GM04503 (cell line): ENCODE results near the gene PDCD1.
A peak's percentile ranks its signal among the peaks of the same experiment; 100 is the strongest.
"Not testable (repeated sequence)": the region's sequence is repeated elsewhere in the genome, so short reads cannot be mapped to it uniquely, and the experiment has no call there.

Experiments used
- DNase-seq: peaks from one replicate; pipeline ENCODE4 v3.0.0-alpha.2; 2012; ENCODE audit warnings: low read depth

PDCD1 gene

DNA sequence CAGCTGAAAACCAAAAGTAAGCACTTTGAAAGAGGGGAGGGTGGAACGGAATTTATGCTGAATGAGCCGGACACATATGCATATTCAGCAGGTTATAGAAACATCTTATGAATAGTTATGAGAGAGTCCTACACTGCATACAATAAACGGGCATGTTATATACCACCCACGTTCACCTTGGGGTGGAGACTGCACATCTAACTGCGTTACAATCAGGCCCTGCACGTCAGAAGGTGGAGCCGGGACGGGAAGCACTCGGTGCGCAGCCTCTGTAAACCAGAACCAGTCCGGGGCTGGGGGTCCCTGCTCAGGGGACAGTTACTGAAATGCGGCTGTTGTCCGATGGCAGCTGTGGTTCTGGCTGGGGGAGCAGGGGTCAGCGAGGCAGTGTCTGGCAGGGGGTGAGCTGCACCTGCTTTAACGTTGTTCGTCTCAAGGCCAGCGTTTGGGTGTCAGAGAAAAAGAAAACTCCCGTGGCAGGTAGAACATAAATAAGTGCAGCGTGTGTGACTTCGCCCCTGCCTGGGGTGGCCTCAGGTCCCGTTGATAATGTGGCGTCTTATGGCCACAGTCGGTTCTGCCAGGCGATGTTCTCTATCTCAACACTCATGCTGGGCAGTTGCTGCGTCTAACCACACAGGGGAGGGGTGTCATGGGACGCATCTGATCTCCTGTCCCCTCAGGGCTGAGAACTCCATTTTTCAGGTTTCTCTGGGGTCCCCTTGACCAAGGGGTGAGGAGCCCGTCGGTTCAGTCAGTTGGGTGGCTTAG is 24.8 kb downstream of the PDCD1 start:
- DNase-seq: not testable (repeated sequence)

DNA sequence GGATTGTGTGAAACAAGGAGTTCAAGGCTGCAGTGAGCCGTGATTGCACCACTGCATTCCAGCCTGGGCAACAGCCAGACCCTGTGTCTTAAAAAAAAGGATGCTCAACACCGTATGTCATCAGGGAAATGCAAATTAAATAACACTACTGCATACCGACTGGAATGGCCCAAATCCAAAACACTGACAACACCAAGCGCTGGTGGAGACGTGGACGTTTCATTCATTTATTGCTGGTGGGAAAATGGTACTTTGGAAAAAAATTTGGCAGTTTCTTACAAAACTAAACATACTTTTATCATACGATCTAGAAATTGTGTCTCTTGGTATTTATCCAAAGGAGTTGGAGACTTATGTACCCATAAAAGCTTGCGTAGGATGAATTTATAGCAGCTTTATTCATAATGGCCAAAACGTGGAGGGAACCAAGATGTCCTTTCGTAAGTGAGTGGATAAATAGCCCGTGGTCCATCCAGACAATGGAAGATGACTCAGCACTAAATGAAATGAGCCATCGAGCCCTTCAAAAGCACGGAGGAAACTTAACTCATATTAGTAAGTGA is 25.5 kb downstream of the PDCD1 start:
- DNase-seq: peak; percentile 40

DNA sequence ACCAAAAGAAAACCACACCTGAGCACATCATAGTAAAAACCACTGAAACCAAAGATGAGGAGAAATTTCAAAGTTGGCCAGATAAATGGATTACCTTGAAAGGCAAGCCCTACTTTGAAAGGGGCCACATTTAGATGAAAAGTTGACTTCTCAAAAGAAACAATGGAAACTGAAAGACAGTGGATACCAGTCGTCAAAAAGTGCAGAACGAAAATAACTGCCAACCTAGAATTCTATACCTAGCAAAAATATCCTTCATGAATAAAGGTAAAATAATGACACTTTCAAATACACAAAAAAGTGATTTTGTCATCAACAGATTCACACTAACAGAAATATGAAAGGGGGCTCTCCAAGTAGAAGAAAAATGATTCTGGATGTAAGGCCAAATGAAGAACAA is 31.3 kb downstream of the PDCD1 start:
- no peak for DNase-seq

DNA sequence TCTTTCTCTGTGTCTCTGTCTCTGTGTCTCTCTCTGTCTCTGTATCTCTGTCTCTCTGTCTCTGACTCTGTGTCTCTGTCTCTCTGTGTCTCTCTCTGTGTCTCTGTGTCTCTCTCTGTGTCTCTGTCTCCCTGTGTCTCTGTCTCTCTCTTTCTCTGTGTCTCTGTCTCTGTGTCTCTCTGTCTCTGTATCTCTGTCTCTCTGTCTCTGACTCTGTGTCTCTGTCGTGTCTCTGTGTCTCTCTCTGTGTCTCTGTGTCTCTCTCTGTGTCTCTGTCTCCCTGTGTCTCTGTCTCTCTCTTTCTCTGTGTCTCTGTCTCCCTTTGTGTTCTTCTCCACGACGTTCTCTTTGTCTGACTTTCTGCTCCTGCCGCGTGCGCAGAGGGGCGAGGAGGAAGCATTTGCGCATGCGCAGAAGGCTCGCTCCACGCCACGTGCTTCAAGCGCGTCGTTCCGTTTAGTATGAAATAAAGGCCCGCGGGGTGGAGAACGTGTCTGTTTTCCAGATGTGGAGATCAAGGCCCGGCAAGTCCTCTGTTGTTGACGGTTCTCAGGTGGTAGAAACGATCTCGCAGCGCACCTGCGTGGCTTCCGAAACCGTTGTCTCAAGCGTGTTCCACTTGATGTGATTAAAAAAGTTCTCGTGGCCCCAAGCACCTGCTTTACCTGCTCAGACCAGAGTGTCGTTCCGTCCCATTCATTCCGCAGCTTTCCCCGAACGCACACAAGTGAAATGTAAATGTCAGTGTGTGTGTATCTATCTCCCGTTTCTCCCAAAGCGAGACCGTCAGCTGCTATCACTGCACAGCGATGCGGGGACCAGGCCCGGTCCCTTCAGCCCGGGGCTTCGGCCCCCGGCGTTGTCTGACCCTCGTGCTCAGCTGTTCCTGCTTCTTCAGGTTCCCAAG is 34.9 kb downstream of the PDCD1 start:
- not testable (repeated sequence) for DNase-seq

DNA sequence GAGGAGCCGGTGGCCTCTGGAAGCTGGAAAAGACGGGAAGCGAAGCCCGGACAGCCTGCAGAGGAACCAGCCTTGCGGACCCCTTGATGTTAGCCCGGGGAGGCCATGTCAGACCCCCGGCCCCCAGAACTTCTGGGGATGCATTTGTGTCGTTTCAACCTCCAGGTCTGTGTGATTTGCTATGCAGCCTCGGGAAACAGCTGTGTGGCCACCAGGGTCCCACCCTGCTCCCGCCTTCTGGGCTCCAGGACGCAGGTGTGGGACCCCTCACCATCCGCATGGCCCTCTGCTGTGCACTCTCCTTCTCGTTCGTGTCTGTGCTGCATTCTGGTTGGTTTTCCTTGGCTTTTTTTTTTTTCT is 36.5 kb downstream of the PDCD1 start:
- no peak for DNase-seq

DNA sequence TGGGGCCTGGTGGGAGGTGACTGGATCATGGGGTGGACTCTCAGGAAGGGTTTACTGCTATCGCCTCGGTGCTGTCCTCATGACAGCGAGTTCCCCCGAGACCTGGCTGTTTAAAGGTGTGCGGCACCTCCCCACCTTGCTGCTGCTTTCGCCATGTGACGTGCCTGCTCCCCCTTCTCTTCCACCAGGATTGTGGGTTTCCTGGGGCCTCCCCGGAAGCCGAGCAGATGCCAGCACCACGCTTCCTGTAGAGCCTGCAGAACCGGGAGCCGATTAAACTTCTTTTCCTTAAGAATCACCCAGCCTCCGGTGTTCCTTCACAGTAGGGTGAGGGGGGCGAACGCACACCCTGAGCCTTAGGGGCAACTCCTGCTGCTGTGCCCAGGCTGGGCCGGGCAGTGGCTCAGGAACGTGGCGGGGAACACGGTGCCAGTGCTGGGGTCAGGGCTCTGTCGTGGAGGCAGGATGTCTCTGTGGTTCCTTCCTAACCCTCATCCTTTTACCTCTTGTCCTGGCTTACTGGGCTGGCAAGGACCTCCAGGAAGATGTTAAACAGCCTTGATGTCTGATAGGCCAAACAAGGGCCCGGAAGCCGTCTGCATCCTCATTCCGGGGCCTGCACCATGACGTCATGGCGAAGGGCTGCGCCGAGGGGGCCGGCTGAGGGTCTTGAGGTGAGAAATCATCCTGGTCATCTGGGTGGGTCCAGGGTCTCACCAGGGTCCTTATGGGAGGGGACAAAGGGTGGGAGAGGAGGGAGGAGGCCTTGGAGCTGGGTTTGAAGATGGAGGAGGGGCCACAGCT is 37.0 kb downstream of the PDCD1 start:
- DNase-seq: no peak

DNA sequence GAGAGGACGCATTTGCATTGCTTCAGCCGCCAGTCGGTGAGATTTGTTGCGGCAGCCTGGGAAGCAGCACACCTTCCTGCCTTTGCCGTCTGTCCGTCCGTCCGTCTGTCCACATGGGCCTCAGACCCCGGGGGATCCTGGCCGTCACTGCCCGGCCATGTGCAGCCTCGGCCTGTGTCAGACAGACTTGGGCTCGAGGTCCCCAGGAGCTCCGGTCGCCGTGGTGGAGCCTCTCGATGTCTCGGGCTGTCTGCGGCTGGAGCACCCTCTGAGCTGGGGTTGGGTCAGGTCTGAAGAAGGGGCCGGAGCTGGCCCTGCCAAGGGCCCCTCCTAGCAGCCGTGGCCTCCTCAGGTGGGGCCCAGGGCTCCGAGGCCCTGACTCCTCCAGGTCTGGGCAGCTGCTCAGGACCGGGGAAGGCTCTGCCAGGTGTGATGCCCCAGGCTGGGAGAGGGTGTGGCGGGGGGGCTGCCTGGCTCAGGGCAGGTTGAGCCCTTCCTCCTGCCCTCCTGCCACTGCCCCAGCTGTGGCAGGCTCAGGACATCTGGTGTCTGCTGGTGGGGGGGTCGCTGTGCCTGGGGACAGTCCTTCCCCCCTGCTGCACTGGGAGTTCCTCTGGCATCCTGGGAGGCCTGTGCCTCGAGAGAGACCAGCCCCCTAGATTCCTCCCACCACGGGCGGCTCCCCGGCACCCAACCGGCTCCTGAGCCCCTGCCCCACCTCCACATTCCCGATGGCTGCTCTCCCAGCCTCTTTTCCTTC is 37.9 kb downstream of the PDCD1 start:
- no peak for DNase-seq

DNA sequence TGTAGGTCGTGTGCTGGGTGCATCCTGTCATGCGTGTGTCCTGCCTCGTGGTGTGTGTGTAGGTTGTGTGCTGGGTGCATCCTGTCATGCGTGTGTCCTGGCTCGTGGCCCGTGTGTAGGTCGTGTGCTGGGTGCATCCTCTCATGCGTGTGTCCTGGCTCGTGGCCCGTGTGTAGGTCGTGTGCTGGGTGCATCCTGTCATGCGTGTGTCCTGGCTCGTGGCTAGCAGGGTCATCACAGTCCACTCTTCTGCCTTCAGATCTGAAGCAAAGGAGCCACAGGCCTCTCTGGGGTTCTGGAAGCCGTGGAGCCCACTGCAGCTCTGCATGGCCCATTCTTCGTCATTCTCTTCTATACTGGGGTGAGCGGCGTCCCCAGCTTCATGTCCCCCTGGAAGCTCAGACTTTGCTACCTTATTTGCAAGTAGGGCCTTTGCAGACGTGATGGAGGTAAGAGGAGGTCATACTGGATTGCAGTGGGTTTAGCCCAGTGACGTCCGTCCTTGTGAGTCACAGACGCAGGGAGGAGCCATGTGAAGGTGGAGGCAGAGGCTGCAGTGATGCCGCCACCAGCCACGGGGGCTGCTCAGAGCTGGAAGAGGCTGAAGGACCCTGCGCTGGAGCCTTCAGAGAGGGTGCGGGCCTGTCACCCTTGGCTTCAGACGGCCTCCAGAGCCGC is 38.6 kb downstream of the PDCD1 start:
- not testable (repeated sequence) for DNase-seq

DNA sequence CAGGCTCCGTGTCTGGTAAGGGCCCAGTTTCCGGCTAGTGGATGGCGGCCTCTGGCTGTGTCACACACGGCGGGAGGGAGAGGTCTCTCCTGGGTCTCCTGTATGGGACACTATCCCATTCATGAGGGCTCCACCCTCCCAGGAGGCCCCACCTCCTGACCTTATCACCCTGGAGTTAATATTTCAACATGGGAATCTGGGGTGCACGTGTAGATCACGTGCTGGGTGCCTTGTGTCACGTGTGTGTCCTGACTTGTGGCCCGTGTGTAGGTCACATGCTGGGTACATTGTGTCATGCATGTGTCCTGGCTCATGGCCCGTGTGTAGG is 39.8 kb downstream of the PDCD1 start:
- DNase-seq: no peak

DNA sequence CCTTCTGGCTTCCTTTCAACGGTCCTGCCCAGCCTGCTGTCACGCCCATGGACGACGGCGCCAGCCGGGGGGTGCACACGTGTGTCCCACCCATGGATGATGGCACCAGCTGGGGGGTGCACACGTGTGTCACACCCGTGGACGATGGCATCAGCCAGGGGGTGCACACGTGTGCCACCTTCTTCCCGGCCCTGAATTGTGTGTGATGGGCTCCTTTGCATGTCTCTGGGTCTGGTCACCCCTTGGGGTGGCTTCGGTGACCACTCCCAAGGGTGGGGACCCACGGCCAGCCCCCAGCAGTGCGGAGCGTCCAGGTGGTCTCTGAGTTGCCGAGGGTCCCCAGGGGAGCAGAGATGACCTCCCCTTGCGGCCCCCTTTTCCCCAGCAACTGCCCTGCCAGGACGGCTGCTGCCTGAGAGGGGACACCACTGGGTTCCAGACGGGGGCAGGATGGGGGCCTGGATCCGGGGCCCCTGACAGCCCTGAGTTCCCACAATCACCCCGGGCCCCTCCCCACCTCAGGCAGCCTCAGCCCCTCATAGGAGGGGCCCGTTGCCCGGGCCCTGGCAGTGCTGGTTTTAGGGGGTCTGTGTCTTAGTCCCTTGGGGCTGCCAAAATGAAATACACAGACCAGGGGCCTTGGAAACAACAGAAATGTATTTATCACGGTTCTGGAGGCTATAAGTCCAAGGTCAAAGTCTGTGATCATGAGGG is 40.3 kb downstream of the PDCD1 start:
- DNase-seq: no peak

DNA sequence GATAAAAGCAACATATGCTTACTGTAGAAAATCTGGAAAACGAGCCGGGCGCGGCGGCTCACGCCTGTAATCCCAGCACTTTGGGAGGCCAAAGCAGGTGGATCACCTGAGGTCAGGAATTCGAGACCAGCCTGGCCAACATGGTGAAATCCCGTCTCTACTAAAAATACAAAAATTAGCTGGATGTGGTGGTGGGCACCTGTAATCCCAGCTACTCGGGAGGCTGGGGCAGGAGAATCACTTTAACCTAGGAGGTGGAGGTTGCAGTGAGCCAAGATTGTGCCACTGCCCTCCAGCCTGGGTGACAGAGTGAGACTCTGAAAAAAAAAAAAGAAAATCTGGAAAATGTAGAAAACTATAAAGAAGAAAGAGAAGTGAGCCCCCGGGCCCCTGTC is 40.9 kb downstream of the PDCD1 start:
- not testable (repeated sequence) for DNase-seq

DNA sequence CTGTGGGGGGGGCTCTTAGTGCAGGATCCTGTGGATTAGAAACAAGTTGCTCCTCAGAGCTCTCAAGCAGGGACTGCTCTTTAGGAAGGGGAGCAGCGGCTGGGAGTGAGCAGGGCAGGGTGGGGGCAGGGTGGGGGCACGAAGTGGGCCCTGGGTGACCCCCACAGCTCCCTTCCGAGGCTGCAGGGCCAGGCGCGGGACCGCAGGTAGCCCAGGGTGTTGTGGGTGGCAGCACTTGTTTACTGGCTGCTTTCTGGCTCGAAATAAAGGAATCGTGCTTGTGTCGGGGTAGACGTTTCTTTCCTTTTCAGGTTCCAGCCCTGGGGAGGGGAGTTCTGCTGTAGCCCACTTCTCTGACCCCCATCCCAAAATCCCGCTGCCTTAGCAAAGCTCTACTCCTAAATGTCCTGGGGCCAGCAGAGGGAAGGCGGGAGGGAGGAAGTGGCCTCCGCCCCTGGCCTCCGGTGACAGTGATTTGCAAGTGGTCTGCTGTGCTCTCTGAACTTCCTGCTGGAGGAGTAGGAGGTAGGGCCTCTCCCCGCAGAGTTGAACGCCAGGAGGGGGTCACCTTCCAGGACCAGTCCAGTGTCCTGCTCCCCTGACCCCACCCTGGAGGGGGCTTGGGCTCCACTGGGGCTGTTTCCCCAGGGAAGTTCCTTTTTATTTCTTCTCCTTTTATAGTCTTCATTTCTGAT is 41.4 kb downstream of the PDCD1 start:
- DNase-seq: no peak

DNA sequence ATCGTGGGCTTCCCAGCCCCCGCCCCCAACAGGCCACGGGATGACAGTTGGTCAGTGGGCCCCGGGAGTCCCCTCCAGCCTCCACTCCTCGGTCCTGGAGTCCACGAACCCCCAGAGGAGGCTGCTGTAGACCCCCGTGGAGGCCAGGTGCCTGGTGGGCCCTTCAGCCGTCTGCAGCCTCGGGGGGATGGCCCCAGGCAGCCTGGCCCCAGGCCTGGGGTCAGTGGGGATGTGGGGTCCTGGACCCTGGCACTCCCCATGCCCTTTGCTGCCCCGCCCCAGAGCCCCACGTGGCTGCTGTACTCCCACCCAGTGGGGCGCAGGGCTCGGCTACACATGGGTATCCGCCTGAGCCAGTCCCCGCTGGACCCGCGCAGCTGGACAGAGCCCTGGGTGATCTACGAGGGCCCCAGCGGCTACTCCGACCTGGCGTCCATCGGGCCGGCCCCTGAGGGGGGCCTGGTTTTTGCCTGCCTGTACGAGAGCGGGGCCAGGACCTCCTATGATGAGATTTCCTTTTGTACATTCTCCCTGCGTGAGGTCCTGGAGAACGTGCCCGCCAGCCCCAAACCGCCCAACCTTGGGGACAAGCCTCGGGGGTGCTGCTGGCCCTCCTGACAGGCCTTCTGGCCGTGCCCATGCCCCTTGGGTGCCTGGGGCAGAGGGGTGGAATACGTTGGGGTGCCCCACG is 42.1 kb downstream of the PDCD1 start:
- no peak for DNase-seq

DNA sequence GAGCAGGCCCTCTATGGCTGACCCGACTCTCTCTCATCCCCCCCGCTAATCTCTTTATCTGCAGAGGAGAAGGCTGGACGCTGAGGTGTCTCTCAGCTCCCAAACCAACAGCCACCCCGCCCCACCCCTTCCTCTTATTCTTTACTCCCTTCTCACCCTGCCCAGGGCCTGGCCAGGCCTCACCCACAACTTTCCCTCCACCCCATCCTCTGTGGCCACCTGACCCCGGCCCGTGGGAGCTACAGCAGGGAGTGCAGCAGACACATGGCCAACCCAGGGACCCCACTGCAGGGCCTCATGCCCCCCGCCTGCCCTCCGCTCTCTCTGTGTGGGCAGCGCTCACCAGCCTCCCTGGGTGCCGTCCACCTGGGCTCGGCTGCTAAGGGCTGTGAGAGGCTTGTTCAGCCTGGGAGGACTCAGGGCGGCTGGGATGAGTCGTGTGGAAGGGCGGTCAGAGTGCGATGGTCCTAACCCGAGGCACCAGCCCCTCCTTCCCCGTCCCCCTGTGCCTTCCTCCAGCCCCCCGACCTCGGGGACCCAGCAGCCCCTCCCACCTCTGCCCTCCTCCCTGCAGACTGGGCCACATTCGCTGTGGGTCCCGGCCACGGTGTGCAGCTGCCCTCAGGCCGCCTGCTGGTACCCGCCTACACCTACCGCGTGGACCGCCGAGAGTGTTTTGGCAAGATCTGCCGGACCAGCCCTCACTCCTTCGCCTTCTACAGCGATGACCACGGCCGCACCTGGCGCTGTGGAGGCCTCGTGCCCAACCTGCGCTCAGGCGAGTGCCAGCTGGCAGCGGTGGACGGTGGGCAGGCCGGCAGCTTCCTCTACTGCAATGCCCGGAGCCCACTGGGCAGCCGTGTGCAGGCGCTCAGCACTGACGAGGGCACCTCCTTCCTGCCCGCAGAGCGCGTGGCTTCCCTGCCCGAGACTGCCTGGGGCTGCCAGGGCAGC is 42.9 kb downstream of the PDCD1 start:
- DNase-seq: no peak

DNA sequence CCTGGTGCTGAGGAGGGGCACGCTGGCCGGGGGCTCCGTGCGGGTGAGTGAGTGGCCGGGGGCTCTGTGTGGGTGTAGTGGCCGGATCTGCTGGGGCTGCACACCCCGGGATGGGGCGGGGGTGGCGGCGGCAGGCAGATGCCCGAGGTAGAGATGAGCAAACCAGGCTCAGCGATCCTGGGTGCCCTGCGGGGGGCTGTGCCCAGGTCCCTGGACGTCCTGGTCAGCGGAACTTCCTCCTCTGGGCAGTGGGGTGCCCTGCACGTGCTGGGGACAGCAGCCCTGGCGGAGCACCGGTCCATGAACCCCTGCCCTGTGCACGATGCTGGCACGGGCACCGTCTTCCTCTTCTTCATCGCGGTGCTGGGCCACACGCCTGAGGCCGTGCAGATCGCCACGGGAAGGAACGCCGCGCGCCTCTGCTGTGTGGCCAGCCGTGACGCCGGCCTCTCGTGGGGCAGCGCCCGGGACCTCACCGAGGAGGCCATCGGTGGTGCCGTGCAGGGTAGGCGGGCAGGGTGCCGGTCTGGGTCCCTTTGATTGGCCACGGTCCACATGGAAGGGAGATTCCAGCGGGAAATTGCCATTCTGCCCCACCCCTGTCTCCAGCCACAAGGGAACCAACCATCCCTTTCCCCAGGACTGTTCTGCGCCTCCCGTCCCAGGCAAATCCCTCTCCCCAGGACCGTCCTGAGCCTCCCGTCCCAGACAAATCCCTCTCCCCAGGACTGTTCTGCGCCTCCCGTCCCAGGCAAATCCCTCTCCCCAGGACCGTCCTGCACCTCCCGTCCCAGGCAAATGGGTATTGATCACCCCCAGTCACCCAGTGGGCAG is 43.8 kb downstream of the PDCD1 start:
- DNase-seq: no peak

DNA sequence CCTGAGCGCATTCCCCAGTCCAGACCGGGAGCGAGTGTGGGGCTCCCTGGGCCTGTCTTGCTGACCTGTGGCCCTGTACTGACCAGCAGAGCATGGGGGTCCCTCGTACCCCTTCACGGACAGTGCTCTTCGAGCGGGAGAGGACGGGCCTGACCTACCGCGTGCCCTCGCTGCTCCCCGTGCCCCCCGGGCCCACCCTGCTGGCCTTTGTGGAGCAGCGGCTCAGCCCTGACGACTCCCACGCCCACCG is 44.4 kb downstream of the PDCD1 start:
- no peak for DNase-seq

DNA sequence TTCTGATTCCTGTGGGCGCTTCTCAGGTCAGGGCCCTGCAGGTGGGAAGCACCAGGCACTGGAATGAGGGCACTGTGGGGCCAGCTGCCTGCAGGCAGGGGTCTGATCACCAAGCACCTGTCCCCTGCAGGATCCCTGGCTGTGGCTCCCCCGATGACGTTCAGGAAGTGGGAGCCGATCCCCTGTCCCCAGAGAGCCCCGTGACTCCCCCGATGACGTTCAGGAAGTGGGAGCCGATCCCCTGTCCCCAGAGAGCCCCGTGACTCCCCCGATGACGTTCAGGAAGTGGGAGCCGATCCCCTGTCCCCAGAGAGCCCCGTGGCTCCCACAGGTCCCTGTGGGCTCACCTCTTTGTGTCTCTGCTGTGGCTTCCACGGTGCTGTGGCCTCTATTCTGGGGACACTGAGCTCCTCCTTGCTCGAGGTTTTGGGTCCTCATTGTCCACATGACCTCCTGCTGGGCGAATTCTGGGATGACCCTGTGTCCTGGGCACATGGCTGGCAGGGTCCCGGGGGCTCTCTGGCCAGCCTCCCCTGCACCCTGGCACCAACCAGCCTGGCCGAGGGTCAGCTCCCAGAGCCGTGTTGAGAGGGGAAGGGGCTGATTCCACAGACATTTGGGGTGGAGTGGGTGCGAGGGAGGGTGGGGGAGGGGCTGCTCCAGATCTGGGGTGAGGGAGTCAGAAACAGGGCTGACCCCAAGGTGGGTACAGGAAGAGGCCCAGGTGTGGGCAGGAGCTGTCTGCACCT is 44.9 kb downstream of the PDCD1 start:
- DNase-seq: no peak
